Rectal smooth muscle tissue (tissue), 1 donor: ENCODE data around the gene RRM2.

Source experiments
- H3K27ac ChIP-seq: one replicate; pipeline ENCODE4 v1.7.0; 2013; ENCODE audit warnings: low read depth, low read length, inconsistent platforms
- H3K27me3 ChIP-seq: one replicate; pipeline ENCODE4 v1.7.0; 2013; ENCODE audit warnings: low read length; ENCODE audit not compliant: control insufficient read depth, insufficient read depth
- H3K36me3 ChIP-seq: one replicate; pipeline ENCODE4 v1.7.0; 2013; ENCODE audit warnings: low read length; ENCODE audit not compliant: control insufficient read depth, insufficient read depth
- H3K4me1 ChIP-seq: one replicate; pipeline ENCODE4 v1.7.0; 2013; ENCODE audit warnings: low read length; ENCODE audit not compliant: control insufficient read depth, insufficient read depth
- H3K4me3 ChIP-seq: one replicate; pipeline ENCODE4 v1.7.0; 2013; ENCODE audit warnings: low read length
- H3K9ac ChIP-seq: one replicate; pipeline ENCODE4 v1.7.0; 2013; ENCODE audit warnings: low read length

RRM2 gene

DNA sequence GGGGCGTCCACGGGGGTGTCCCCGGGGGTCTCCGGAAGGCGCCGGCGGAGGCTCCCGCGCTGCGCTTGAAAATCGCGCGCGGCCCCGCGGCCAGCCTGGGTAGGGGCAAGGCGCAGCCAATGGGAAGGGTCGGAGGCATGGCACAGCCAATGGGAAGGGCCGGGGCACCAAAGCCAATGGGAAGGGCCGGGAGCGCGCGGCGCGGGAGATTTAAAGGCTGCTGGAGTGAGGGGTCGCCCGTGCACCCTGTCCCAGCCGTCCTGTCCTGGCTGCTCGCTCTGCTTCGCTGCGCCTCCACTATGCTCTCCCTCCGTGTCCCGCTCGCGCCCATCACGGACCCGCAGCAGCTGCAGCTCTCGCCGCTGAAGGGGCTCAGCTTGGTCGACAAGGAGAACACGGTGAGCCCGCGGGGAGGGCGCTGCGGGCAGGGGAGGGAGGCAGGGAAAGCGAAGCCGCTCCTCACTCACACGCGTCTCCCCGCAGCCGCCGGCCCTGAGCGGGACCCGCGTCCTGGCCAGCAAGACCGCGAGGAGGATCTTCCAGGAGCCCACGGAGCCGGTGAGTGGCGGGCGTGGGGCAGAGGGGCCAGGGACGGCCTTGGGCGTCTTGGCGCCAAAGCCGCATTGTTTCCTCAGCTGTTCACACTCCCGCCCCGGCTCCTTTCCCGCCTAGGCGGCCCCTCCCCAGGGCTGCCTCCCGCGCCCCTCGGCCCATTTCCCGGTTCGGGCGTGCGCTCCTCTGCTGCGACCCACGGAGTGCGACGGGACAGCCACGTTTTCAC, at the start of gene RRM2:
RRM2 (plus strand) TSS at position 240 of the 781 bp plus-strand sequence; CDS start at position 300, 60 bp downstream.
- peaks cover 6% of the 10 kb centered on the region for H3K27me3 ChIP-seq
- no peak within 1 kb of the TSS for H3K27ac ChIP-seq
- H3K9ac ChIP-seq, result no peak within 1 kb of the TSS
- peaks cover 12% of the 10 kb centered on the region for H3K4me1 ChIP-seq
- H3K36me3 ChIP-seq, result no peaks in the 10 kb centered on the region
- peak within 1 kb of the TSS; percentile 71 for H3K4me3 ChIP-seq

DNA sequence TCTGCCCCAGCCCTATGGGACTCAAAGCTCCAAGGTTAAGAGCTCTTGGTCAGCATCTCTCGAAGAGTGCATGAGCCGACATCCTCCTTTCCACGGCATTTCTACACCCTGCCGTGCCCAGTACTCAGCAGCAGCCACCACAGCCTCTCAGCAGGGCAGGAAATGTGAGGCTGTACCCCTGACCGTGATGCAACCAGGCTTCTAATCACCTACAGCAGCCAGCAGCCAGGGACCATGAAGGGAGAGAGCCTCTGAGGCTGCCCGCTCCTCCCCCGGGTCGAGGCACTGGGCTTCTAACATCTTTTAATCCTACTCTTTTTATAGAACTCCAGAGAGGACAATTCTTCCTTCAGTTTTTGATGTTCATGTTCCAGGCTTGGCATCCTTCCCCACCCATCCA, 48.8 kb upstream of the RRM2 start:
- Histone ChIP-seq H3K9ac (no peak overlapping the region), H3K4me3 (no peak overlapping the region), H3K36me3 (no peaks in the 10 kb centered on the region), H3K27me3 (no peaks in the 10 kb centered on the region), H3K4me1 (peaks cover 3% of the 10 kb centered on the region), H3K27ac (no peak overlapping the region)

DNA sequence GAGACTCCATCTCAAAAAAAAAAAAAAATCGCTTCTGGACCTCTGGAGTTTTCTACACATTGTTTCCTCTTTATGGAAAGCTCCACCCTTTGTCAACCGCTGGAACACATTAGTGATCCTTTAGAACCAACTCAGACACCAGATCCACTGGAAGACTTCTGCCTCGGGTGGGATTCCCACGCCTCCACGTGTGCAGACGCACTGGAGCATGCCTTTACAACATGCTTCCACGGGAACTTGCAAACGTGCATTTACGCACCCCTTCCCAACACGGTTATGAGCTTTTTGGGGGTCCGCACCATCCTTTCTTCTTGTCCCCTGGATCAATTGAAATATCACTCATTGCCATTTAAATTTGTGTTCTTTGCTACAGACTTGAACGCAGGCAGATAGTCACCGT, 47.4 kb upstream of the RRM2 start:
- Histone ChIP-seq H3K27me3 (no peaks in the 10 kb centered on the region), H3K27ac (no peak overlapping the region), H3K4me3 (no peak overlapping the region), H3K36me3 (no peaks in the 10 kb centered on the region), H3K4me1 (peaks cover 3% of the 10 kb centered on the region), H3K9ac (no peak overlapping the region)

DNA sequence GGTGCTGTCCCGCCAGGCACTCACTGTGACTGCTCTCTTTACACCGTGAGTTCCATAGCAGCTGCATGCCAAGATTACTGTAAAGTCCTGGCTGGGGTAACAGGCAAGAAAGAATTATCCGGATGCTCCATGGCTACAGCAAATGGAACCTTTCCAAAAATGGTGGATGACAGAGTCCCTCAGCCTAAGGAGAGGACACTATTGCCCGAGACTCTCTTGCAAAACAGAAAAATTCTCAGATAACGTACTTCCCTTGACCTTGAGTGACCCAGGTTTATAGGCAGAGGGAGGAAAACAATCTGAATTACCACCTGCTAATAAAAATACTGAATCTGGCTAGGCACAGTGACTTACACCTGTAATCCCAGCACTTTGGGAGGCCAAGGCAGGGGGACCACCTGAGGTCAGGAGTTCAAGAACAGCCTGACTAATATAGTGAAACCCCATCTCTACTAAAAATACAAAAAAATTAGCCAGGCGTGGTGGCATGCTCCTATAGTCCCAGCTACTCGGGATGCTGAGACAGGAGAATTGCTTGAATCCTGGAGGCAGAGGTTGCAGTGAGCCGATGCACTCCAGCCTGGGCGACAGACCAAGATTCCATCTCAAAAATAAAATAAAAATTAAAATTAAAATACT, 46.8 kb upstream of the RRM2 start:
- H3K27me3 ChIP-seq, result no peaks in the 10 kb centered on the region
- H3K36me3 ChIP-seq, result no peaks in the 10 kb centered on the region
- H3K4me1 ChIP-seq, result peaks cover 3% of the 10 kb centered on the region
- no peak overlapping the region for H3K9ac ChIP-seq
- no peak overlapping the region for H3K27ac ChIP-seq
- H3K4me3 ChIP-seq, result no peak overlapping the region

DNA sequence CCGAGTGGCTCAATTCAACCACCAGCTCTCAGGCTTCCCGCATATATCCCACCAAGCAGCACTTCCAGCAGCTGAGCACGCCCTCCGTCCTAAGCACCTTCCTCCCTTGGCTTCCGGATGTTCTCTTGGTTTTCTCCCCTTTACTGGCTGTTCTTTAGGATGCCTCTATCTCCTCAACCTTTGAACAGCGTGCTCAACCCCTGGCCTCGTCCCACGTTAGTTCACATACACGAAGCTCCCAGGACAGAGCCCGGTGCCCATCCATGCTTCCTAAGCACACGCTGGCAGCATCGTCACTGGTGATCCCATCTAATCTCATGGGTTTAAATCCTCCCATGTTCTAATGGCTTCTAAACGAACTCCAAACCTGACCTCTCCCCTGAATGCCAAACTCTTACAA, 46.0 kb upstream of the RRM2 start:
- Histone ChIP-seq H3K36me3 (no peaks in the 10 kb centered on the region), H3K9ac (no peak overlapping the region), H3K27me3 (no peaks in the 10 kb centered on the region)

DNA sequence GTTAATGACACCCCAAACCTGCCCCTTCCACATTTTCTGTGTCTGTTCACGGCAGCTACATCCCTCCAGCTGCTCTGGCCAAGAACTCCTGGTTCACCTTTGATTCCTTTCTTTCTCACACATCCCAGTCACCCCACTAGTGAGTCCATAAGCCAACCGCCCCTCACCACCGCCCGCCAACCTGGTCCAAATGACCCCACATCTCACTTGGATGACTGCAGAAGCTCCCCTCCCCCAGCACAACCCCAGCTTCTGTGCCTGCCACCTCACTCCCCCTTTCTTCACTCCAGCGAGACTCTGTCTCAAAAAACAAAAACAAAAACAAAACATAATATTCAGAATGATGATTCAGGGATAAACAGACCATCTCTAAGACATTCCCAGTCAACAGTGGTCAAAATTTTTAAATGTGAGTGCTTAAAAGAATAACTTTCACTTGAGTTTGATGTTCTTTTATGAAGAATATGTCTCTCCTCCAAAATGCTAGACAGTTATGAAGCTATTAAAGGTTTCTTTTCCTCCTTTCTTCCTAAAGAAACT, 45.5 kb upstream of the RRM2 start:
- H3K4me1 ChIP-seq, result peaks cover 5% of the 10 kb centered on the region
- H3K27me3 ChIP-seq, result no peaks in the 10 kb centered on the region
- no peaks in the 10 kb centered on the region for H3K36me3 ChIP-seq
- no peak overlapping the region for H3K27ac ChIP-seq
- H3K4me3 ChIP-seq, result no peak overlapping the region
- H3K9ac ChIP-seq, result no peak overlapping the region

More for the DNA sequence above, 46.0 kb upstream of the RRM2 start:
- Histone ChIP-seq H3K4me1 (peaks cover 5% of the 10 kb centered on the region), H3K27ac (no peak overlapping the region), H3K4me3 (no peak overlapping the region)

DNA sequence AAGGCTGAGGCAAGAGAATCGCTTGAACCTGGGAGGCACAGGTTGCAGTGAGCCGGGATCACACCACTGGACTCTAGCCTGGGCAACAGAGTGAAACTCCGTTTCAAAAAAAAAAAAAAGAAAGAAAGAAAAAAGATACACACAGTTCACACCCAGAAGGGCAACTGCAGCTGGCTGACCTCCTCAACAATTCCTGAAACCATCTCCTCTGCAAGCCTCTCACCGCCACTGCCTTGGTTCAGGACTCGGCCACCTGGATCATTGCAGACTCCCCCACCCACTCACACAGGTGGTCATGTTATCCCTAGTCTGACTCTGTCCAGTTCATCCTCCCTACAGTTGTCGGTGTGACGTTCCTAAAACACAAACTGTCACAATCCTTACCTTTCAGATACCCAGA, 44.5 kb upstream of the RRM2 start:
- Histone ChIP-seq H3K4me1 (peaks cover 5% of the 10 kb centered on the region), H3K4me3 (no peak overlapping the region), H3K27ac (peak overlapping the region; percentile 92), H3K9ac (no peak overlapping the region), H3K27me3 (no peaks in the 10 kb centered on the region), H3K36me3 (no peaks in the 10 kb centered on the region)

DNA sequence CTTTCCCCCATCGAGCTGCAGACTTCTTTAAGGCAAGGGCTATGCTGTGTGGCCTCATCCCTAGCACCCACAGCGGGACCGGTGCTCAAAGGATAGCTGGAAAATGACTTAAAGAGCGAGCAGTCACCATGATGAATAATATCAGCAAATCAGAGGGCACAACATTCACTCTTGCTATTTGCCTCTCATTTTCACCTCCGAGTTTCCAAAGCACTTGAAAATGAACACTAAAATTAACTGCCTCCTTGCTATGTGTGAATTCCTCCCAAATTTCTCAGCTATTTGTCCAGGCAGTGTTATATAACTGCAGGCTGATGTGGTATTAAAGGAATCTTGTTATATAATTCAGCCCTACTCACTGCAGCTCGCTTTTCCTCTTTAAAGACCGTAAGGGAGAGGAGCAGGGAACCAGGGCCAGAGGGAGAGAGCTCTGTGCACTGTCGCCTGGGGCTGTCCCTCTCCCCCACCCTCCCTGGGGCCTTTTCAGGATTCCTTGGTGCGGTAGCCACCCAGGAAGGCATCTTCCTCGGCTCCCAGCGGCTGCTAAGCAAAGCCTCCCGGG, 43.8 kb upstream of the RRM2 start:
- peak overlapping the region; percentile 70 for H3K4me3 ChIP-seq
- H3K27ac ChIP-seq, result peak overlapping the region; percentile 92
- no peak overlapping the region for H3K9ac ChIP-seq
- H3K27me3 ChIP-seq, result no peaks in the 10 kb centered on the region
- peaks cover 10% of the 10 kb centered on the region for H3K4me1 ChIP-seq
- H3K36me3 ChIP-seq, result no peaks in the 10 kb centered on the region

DNA sequence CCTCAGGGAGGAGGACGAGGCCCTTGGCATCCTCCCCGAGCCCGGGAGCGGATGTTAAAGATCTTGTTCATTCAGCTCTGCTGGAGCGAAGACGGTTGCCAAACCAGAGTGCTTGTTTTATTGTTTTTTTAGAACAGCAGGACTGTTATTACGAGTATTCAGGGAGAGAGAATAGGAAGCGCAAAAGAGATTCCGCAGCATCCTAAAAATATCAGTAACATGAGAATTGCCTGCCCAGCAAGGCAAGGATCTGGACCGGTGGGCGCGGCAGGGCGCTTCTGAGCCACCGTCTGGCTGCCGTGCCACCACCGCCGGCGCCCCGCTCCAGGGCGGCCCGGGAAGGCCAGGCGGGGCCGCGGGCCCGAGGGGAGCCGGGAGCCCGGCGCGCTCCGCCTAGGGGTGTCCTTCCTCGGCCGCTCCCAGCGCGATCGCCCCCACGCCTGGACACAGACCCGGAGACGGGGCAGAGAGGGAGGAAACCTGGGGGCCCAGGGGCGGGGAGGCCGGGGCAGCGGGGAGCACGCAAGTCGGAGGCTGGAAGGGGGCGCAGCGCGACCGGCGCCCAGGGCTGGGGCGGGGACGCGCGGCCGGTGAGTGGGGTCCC, 43.2 kb upstream of the RRM2 start:
- H3K4me1 ChIP-seq, result peaks cover 10% of the 10 kb centered on the region
- H3K4me3 ChIP-seq, result peak overlapping the region; percentile 70
- H3K36me3 ChIP-seq, result no peaks in the 10 kb centered on the region
- no peaks in the 10 kb centered on the region for H3K27me3 ChIP-seq
- peak overlapping the region; percentile 92 for H3K27ac ChIP-seq
- no peak overlapping the region for H3K9ac ChIP-seq

DNA sequence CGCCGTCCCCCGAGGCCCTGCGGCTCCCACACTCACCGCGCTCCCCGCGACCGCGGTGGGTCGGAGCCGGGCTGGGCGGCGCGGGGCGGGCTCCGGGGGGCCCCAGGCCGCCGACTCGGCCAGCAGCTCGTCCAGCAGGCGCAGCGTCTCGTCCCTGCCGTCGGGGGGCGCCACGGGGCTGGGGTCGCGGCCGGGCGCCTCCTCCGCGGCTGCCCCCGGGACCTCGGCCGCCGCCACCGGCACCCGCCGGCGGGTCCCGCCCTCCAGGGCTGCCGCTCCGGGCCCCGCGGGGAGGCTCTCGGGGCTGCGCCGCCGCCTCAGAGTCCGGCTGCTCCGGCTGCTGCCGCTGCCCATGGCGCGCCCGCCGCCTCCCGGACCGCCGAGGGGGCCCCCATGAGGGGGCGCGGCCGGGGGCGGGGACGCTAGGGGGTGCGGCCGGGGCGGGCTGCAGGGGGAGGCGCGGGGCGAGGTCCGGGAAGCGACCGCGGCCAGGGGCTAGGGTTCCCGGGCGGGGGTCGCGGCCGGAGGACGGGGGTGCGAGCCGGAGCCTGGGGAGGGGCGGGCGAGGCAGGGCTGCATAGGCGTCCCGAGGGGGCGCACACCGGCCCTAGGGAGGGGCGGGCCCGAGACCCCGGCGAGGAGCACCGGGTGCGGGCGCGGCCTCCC, 42.5 kb upstream of the RRM2 start, which contains the start of gene CYS1:
CYS1 (minus strand) TSS at position 542 of the 666 bp plus-strand sequence; CDS start at position 354, 188 bp downstream.
- peak within 1 kb of the TSS; percentile 70 for H3K4me3 ChIP-seq
- no peak within 1 kb of the TSS for H3K9ac ChIP-seq
- peak within 1 kb of the TSS; percentile 92 for H3K27ac ChIP-seq
- H3K36me3 ChIP-seq, result no peaks in the 10 kb centered on the region
- no peaks in the 10 kb centered on the region for H3K27me3 ChIP-seq
- peaks cover 10% of the 10 kb centered on the region for H3K4me1 ChIP-seq

DNA sequence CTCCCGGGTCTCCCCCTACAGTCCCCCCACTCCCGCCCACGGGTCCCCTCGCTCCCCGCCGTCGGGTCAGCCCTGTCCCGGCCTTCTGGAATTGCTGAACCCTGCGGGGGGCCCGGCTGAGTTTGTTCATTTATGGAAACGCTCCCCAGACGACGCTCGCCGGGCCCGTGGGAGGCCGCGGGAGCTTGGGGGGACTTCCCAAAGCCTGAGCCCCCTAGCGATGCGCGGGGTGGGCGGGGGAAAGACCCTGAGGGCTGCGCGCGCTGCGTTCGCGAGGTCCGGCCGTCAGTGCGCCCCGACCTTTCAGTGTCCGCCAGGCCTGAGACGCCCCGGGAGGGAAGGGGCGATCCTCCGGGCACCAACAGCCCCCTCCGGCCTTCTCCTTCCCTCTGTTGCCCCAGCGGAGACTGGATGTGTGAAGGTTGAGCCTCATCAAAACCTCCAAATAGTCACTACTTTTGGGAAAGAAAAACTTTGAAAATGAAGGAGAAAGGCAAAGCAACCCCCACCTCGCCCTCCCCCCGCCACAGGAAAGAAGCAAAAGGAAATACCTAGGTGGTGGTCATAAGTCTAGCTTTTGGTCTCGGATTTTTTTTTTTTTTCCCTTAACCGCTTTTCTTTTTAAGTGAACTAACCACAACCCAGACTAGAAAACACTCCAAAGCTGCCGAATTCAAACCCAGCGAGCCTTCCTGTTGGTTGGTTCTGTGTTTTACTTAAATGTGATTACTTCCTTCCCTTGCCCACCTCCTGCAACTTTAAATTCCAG, 41.8 kb upstream of the RRM2 start:
- no peak overlapping the region for H3K9ac ChIP-seq

More for the DNA sequence above, 41.8 kb upstream of the RRM2 start:
- Histone ChIP-seq H3K36me3 (no peaks in the 10 kb centered on the region), H3K27me3 (no peaks in the 10 kb centered on the region), H3K4me1 (peaks cover 10% of the 10 kb centered on the region), H3K27ac (peak overlapping the region; percentile 92), H3K4me3 (peak overlapping the region; percentile 32)
